ENCODE results near the gene PEX5L.

GRCh38 chr3:179826247-179826637, 210.5 kb downstream of the PEX5L start:
- TF ChIP-seq POLR2A (IDR thresholded peaks at IDR 0.05; ENCODE audit: low read depth, low read length) (no peak), POLR2AphosphoS5 (IDR thresholded peaks at IDR 0.05; ENCODE audit: low read depth, low read length) (no peak)
